Panc1 (cell line): ENCODE measurements around the gene CEP78.

Experiments used
- POLR2AphosphoS5 ChIP-seq: IDR thresholded peaks from 2 replicates; pipeline ENCODE4 v1.6.1; 2012; ENCODE audit warnings: mild to moderate bottlenecking, low read depth, low read length, moderate library complexity
- SIN3A ChIP-seq: IDR thresholded peaks from 2 replicates; pipeline ENCODE4 v1.6.1; 2012; ENCODE audit warnings: low read depth, mild to moderate bottlenecking, low read length, moderate library complexity, borderline replicate concordance; ENCODE audit not compliant: insufficient read depth
- TCF7L2 ChIP-seq: IDR thresholded peaks from 2 replicates; pipeline ENCODE4 v1.6.1; 2011; ENCODE audit warnings: mild to moderate bottlenecking, low read depth, low read length, inconsistent platforms
- TF ChIP-seq, protein P1 (sequence below): fragments of 450-650 bp; IDR thresholded peaks from 2 replicates; pipeline ENCODE4 v1.5.1; 2017; ENCODE audit warnings: mild to moderate bottlenecking

DNA sequence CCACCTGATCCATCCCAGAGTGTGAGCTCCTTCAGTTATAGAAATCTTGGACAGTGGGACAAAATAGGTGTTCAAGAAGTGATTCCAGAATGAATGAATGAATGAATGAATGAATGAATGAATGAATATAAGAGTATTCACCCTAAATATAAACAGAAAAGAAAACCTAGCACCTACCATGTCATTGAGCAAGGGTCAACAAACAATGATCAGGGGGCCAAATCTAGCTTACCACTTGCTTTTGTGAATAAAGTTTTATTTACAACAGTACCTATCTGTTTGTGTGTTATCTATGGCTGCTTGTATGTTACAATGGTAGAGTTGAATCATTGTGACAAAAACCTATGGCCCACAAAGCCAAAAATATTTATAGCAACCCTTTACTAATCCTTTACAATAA lies 43.9 kb upstream of the CEP78 start:
- TF ChIP-seq, protein P1, sequence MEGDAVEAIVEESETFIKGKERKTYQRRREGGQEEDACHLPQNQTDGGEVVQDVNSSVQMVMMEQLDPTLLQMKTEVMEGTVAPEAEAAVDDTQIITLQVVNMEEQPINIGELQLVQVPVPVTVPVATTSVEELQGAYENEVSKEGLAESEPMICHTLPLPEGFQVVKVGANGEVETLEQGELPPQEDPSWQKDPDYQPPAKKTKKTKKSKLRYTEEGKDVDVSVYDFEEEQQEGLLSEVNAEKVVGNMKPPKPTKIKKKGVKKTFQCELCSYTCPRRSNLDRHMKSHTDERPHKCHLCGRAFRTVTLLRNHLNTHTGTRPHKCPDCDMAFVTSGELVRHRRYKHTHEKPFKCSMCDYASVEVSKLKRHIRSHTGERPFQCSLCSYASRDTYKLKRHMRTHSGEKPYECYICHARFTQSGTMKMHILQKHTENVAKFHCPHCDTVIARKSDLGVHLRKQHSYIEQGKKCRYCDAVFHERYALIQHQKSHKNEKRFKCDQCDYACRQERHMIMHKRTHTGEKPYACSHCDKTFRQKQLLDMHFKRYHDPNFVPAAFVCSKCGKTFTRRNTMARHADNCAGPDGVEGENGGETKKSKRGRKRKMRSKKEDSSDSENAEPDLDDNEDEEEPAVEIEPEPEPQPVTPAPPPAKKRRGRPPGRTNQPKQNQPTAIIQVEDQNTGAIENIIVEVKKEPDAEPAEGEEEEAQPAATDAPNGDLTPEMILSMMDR = no peak
- TF ChIP-seq TCF7L2 (no peak), POLR2AphosphoS5 (no peak), SIN3A (no peak)
